Astrocyte (in vitro differentiated cells and primary cell): Measurements from ENCODE around the gene CORO2B.

Experiments
- CTCF ChIP-seq: IDR thresholded peaks from 2 replicates; pipeline ENCODE4 v1.5.1; 2011; ENCODE audit warnings: low read depth, mild to moderate bottlenecking, inconsistent platforms, low read length, moderate library complexity; ENCODE audit not compliant: insufficient read depth
- EZH2 ChIP-seq: IDR thresholded peaks from 2 replicates; pipeline ENCODE4 v1.6.1; 2012; ENCODE audit warnings: mild to moderate bottlenecking, low read length, inconsistent platforms; ENCODE audit not compliant: insufficient read depth

- TF ChIP-seq CTCF (no peak), EZH2 (no peak)
Observed at GRCh38 chr15:68774521-68775235, 195.9 kb downstream of the CORO2B start.
